KMS-11 (cell line): ENCODE measurements around the gene RASAL2.

Experiments
- H2AFZ ChIP-seq: fragments of 200-600 bp; sonication (generic); 2 replicates; pipeline ENCODE4 v1.6.1; 2016; ENCODE audit warnings: antibody characterized with exemption, mixed run types, low read depth
- H3K27ac ChIP-seq: fragments of 200-600 bp; sonication (generic); 2 replicates; pipeline ENCODE4 v1.6.1; 2016; ENCODE audit warnings: mild to moderate bottlenecking, mixed run types
- H3K27me3 ChIP-seq: fragments of 200-600 bp; sonication (generic); 2 replicates; pipeline ENCODE4 v1.6.1; 2017; ENCODE audit warnings: mild to moderate bottlenecking, low read depth, mixed run types, moderate library complexity; ENCODE audit not compliant: insufficient read depth
- H3K36me3 ChIP-seq: fragments of 200-600 bp; sonication (generic); 2 replicates; pipeline ENCODE4 v1.6.1; 2017; ENCODE audit warnings: mild to moderate bottlenecking, mixed run types; ENCODE audit not compliant: insufficient read depth
- H3K4me1 ChIP-seq: fragments of 200-600 bp; sonication (generic); 2 replicates; pipeline ENCODE4 v1.6.1; 2016; ENCODE audit warnings: mild to moderate bottlenecking, low read depth, mixed run types; ENCODE audit not compliant: poor library complexity, severe bottlenecking
- H3K4me2 ChIP-seq: fragments of 200-600 bp; sonication (generic); 2 replicates; pipeline ENCODE4 v1.7.0; 2016; ENCODE audit warnings: mild to moderate bottlenecking, mixed run types
- H3K4me3 ChIP-seq: fragments of 200-600 bp; sonication (generic); IDR thresholded peaks from 2 replicates; pipeline ENCODE4 v1.6.1; 2017; ENCODE audit warnings: low read depth, low read length, mixed read lengths; ENCODE audit not compliant: insufficient read depth
- H3K79me2 ChIP-seq: fragments of 200-600 bp; sonication (generic); 2 replicates; pipeline ENCODE4 v1.6.1; 2016; ENCODE audit warnings: low read depth, mixed run types; ENCODE audit not compliant: insufficient read depth
- H3K9ac ChIP-seq: fragments of 200-600 bp; sonication (generic); 2 replicates; pipeline ENCODE4 v1.6.1; 2016; ENCODE audit warnings: mild to moderate bottlenecking, mixed run types
- H4K20me1 ChIP-seq: fragments of 200-600 bp; sonication (generic); 2 replicates; pipeline ENCODE4 v1.6.1; 2016; ENCODE audit warnings: mild to moderate bottlenecking, mixed run types; ENCODE audit not compliant: insufficient read depth
- CTCF ChIP-seq: fragments of 200-600 bp; sonication (generic); conservative IDR thresholded peaks from 2 replicates; pipeline ENCODE4 v1.6.1; 2017; ENCODE audit warnings: low read depth, mild to moderate bottlenecking, antibody characterized with exemption, low read length, moderate library complexity, mixed read lengths

RASAL2 gene

DNA sequence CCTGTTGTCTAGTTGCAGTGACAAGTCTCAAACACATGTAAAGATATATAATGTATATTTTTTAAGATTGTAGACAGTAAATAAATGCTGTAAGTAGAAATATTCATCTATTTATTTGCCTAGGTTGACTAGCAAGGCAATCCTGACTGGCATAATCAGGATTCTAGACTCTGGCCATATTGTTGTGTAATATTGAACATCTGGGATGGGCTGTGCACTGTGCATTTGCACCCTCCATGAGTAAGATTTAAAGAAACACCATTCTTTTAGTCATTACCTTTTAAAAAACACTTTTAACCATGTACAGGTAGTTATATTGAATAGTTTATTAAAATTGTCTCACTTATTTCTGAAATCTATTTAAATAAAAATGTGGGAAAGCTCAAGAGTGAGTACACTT is 32.4 kb downstream of the RASAL2 start:
- H3K4me1 ChIP-seq: no peaks in the 10 kb centered on the region
- H3K4me3 ChIP-seq: no peak overlapping the region
- no peaks in the 10 kb centered on the region for H3K36me3 ChIP-seq
- no peaks in the 10 kb centered on the region for H4K20me1 ChIP-seq
- H3K27me3 ChIP-seq: no peaks in the 10 kb centered on the region
- no peak overlapping the region for H3K27ac ChIP-seq
- H2AFZ ChIP-seq: no peak overlapping the region
- no peak for TF ChIP-seq CTCF
- H3K79me2 ChIP-seq: no peaks in the 10 kb centered on the region
- no peak overlapping the region for H3K9ac ChIP-seq
- no peak overlapping the region for H3K4me2 ChIP-seq

- Histone ChIP-seq H3K27ac (no peak overlapping the region), H3K27me3 (no peaks in the 10 kb centered on the region), H3K4me1 (no peaks in the 10 kb centered on the region), H3K9ac (no peak overlapping the region), H3K36me3 (no peaks in the 10 kb centered on the region), H3K4me2 (no peak overlapping the region), H3K4me3 (no peak overlapping the region), H3K79me2 (no peaks in the 10 kb centered on the region), H2AFZ (no peak overlapping the region), H4K20me1 (no peaks in the 10 kb centered on the region)
- TF ChIP-seq CTCF: no peak
These were observed 32.9 kb downstream of the RASAL2 start for GRCh38 chr1:178126741-178127185.

DNA sequence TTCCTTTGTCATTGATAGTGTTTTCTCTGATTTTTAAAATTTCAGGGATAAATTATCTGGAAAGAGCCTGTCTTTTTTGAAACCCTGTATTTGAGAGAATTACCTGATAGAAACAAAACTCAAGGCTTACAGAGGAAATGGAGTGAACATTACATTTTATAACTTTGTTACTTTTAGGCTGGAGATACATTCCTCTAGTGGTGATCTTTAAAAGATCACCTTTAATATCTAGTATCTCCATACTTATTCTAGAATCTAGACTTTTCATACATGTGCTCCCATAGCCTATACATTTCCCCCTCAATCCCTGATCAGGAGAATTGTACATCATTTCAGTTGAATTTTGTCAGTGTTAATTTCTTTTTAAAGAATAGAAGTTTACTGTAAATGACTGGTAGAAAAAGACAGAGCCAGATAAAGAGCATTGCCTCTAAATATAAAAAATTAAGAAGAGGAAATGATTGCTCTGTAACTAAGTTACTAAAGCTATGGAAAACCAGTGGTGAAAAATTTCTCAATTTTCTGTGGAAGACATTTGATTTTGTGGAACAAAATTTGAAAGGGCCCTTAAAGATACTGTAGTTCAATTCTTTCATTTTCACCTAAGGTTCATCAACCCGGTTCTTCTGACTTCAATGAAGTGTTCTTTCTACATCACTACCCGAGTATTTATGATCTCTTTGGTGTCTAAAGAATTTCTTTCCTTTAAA is 33.7 kb downstream of the RASAL2 start:
- Histone ChIP-seq H3K36me3 (no peaks in the 10 kb centered on the region), H3K4me1 (no peaks in the 10 kb centered on the region), H3K27ac (no peak overlapping the region), H3K79me2 (no peaks in the 10 kb centered on the region), H3K4me3 (no peak overlapping the region), H3K9ac (no peak overlapping the region), H4K20me1 (no peaks in the 10 kb centered on the region), H3K4me2 (no peak overlapping the region), H3K27me3 (no peaks in the 10 kb centered on the region), H2AFZ (no peak overlapping the region)
- TF ChIP-seq CTCF: no peak

GRCh38 chr1:178133239-178133989 is 39.5 kb downstream of the RASAL2 start:
- H3K4me3 ChIP-seq: no peak overlapping the region
- H3K27ac ChIP-seq: no peak overlapping the region
- H3K4me2 ChIP-seq: no peak overlapping the region
- no peak overlapping the region for H2AFZ ChIP-seq
- no peaks in the 10 kb centered on the region for H3K79me2 ChIP-seq
- H3K4me1 ChIP-seq: no peaks in the 10 kb centered on the region
- no peaks in the 10 kb centered on the region for H4K20me1 ChIP-seq
- H3K27me3 ChIP-seq: no peaks in the 10 kb centered on the region
- no peak overlapping the region for H3K9ac ChIP-seq
- no peak for TF ChIP-seq CTCF
- no peaks in the 10 kb centered on the region for H3K36me3 ChIP-seq
